Adrenal gland (tissue), 12 donors: ENCODE data around the gene GLRA3. TPM values are rescaled to one million over a fixed set of nuclear protein-coding genes. Genes with fewer than 3 reads are reported as not detected.
A peak's percentile ranks its signal among the peaks of the same experiment; 100 is the strongest.

Experiments used
- DNase-seq, 7 donors: peaks; one replicate each; pipeline ENCODE4 v3.0.0-alpha.2; 2019 to 2020
- H3K27ac ChIP-seq, 5 donors: fragments of 200-600 bp; sonication (generic) in 4 of 5; 1 replicate in 3 of 5; 2 replicates in 2 of 5; pipeline versions ENCODE4 v1.5.1 to v1.8.0; 2016 to 2020; ENCODE audit warnings: mild to moderate bottlenecking in 1 of 5
- H3K27me3 ChIP-seq: fragments of 200-600 bp; 2 replicates; pipeline ENCODE4 v1.8.0; 2021
- H3K36me3 ChIP-seq, 2 donors: fragments of 200-600 bp; replicated peaks in 1 of 2; 1 replicate in 1 of 2; 2 replicates in 1 of 2; pipeline versions ENCODE4 v1.5.1 to v1.8.0; 2018 to 2022
- H3K4me1 ChIP-seq, 2 donors: fragments of 200-600 bp; replicated peaks in 1 of 2; 1 replicate in 1 of 2; 2 replicates in 1 of 2; pipeline versions ENCODE4 v1.5.1 to v1.8.0; 2018 to 2021
- H3K4me3 ChIP-seq, 4 donors: fragments of 200-600 bp; sonication (generic) in 3 of 4; one replicate each; pipeline ENCODE4 v1.5.1; 2016 to 2018
- H3K9me3 ChIP-seq, 3 donors: fragments of 200-600 bp; sonication (generic) in 1 of 3; replicated peaks in 1 of 3; 1 replicate in 2 of 3; 2 replicates in 1 of 3; pipeline versions ENCODE4 v1.5.1 to v1.8.0; 2016 to 2021
- POLR2A ChIP-seq, 2 donors: fragments of 450-650 bp; IDR thresholded peaks; one replicate each; pipeline ENCODE4 v1.6.1; 2017; ENCODE audit warnings: antibody characterized with exemption in 2 of 2, mild to moderate bottlenecking in 2 of 2, moderate library complexity in 1 of 2
- WGBS, 4 donors: extraction: QIAGEN DNeasy Blood & Tissue Kit in 2 of 4; methylation state at CpG; one replicate each; pipeline versions ENCODE4 v1.1.5 to v1.1.7; 2013 to 2017; 5-methylcytosine and 5-hydroxymethylcytosine counted together
- intact Hi-C, 2 donors: fragments of 100-400 bp; cut with DNase I; formaldehyde crosslinking; loops; one replicate each; pipeline versions ENCODE4 v1.14.1 to v1.15.0; 2022 to 2023
- polyA plus RNA-seq, 3 donors: library from polyadenylated mRNA; stranded (reverse); fragments of 200-250 nt in 2 of 3; fragments of 350-450 nt in 1 of 3; fragmentation: Illumina TruSeq in 1 of 3; extraction: RNeasy Lipid Tissue Mini Kit (QIAGEN cat#74804) in 1 of 3; gene quantifications; one replicate each; pipeline ENCODE4 v1.2.3, GENCODE V29; 2013 to 2014
- total RNA-seq, 9 donors: library from RNA; depleted of rRNA in 4 of 9; stranded (reverse); fragments of >200 nt in 4 of 9; fragments of 120-200 nt in 1 of 9; fragmentation: NEBNext Ultra II Directional in 1 of 9; extraction: Animal tissue kit (Norgen Biotek cat#: 25700) in 1 of 9; gene quantifications; one replicate each; pipeline versions ENCODE4 v1.1.0 to v1.2.4, GENCODE V29; 2013 to 2023
- TF ChIP-seq, protein P1 (sequence below), 6 experiments: fragments of 450-650 bp in 4 of 6; fragments of 200-600 bp in 2 of 6; sonication (generic) in 1 of 6; IDR thresholded peaks; 1 replicate in 5 of 6; 2 replicates in 1 of 6; pipeline versions ENCODE4 v1.5.1 to v1.8.0; 2016 to 2021; ENCODE audit warnings: antibody characterized with exemption in 6 of 6, mild to moderate bottlenecking in 2 of 6, moderate library complexity in 1 of 6
- donor health status: healthy with polysubstance abuse.
- donor health status: Bipolar disorder and iron deficiency.
- donor health status: DM: yes; HTN: yes; CAD: no.
- donor health status: DM: no; HTN: no; CAD: no.
- donor health status: DM: no; HTN: no; CAD: no.
- donor health status: DM: yes; HTN: yes; CAD: no.

Gene GLRA3
- total and polyA plus RNA-seq, 12 donors = 0.03 to 2.2 (median 0.24) TPM; not detected in 3

DNA sequence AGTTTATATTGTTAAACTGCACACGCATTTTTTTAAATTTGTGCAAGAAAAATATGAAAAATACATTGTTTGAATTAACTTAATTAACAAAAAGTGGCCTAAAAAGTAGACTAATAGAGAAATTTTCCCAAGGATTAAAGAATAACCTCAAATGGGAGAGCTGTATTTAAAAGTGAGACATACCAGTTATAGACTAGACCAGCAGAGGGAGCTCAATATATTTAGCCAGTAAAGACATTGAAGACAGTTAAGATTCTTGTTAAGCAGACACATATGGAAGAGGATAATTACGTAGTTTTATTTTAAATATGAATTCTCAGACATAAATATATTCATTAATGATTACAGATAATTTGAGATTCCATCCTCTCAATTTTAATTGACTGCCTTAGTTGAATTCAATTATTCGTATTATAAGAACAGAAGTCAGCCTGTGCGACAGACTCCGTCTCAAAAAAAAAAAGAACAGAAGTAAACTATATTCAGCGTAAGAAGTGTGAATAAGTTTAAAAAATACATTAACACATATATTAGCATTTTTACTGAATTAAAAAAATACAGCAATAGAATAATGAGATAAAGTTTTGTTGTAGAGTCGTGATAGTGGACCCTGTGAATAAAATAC, 64.8 kb downstream of the GLRA3 start:
- intact Hi-C loops = loop anchor here in 1 of 2 donors (10.0 kb wide), 1 partner anchor 771 kb away; no protein-coding TSS in a partner anchor
- Histone ChIP-seq H3K4me3 (no peak overlapping the region), H3K9me3 (no peaks in the 10 kb centered on the region), H3K4me1 (no peaks in the 10 kb centered on the region), H3K36me3 (no peaks in the 10 kb centered on the region), H3K27ac (no peak overlapping the region), H3K27me3 (no peaks in the 10 kb centered on the region)
- 45 to 62% (median 53%) methylated on average over 7 of the region's 7 CpGs for WGBS, 4 donors
- DNase-seq = no peak
- no peak for TF ChIP-seq POLR2A (IDR thresholded peaks at IDR 0.05)
- TF ChIP-seq, protein P1, sequence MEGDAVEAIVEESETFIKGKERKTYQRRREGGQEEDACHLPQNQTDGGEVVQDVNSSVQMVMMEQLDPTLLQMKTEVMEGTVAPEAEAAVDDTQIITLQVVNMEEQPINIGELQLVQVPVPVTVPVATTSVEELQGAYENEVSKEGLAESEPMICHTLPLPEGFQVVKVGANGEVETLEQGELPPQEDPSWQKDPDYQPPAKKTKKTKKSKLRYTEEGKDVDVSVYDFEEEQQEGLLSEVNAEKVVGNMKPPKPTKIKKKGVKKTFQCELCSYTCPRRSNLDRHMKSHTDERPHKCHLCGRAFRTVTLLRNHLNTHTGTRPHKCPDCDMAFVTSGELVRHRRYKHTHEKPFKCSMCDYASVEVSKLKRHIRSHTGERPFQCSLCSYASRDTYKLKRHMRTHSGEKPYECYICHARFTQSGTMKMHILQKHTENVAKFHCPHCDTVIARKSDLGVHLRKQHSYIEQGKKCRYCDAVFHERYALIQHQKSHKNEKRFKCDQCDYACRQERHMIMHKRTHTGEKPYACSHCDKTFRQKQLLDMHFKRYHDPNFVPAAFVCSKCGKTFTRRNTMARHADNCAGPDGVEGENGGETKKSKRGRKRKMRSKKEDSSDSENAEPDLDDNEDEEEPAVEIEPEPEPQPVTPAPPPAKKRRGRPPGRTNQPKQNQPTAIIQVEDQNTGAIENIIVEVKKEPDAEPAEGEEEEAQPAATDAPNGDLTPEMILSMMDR (IDR thresholded peaks at IDR 0.05) = peak; percentile 34 to 65 (median 44)

DNA sequence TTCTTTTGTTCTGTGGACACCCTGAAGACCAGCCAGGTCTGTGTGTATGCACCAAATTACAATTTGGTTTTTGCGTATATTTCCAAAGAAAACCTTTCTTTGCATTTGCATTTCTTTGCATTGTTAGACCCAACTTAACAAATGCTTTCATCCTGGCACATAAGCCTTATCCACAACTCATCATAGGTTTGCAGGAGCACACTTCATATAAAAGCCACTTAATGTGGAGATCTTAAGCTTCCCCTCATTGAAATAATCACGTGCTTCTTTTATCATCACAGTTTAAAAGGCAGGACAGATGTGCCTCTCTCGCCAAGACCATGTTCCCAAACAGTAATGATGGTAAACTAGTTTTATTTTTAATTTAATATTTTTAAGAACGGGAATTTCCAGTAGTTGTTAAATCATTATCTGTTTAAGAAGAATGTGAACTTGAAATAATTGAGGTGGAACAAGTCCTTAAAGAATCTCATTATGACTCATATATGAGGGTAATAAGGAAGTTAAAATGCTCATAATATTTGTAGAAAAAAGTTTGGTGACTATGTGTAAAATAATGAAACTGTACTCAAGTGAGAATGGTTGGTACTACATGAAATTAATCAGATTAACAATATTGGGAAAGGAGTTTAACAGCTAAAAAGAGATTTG, 65.5 kb downstream of the GLRA3 start:
- H3K36me3 ChIP-seq = no peaks in the 10 kb centered on the region
- no peaks in the 10 kb centered on the region for H3K27me3 ChIP-seq
- TF ChIP-seq POLR2A (IDR thresholded peaks at IDR 0.05) = no peak
- TF ChIP-seq, protein P1 (IDR thresholded peaks at IDR 0.05) = no peak
- intact Hi-C loops = loop anchor here in 1 of 2 donors (10.0 kb wide), 1 partner anchor 771 kb away; no protein-coding TSS in a partner anchor
- no peaks in the 10 kb centered on the region for H3K9me3 ChIP-seq
- 53 to 70% (median 58%) methylated on average over 4 of the region's 4 CpGs for whole genome bisulfite sequencing, 4 donors
- no peak overlapping the region for H3K4me3 ChIP-seq
- H3K27ac ChIP-seq = no peak overlapping the region
- no peak for DNase-seq
- no peaks in the 10 kb centered on the region for H3K4me1 ChIP-seq

DNA sequence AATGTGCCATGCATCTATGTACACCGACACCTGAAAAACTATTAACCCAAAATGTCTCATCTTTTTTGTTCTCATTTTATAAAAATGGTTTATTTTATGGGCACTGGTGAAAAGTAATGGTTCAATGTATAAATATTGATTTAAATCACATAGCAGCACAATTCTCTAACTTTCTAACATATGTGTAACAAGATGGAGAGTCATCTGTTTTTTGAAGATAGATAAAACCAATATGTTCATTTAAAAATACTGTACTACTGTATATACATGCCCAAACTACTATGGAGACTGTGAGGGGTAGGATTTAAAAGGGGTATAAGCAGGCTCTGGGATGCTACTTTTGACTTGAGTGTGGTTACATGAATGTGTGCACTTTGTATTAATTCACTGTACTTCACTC, 67.6 kb downstream of the GLRA3 start:
- Histone ChIP-seq H3K27me3 (no peaks in the 10 kb centered on the region), H3K9me3 (no peaks in the 10 kb centered on the region), H3K4me3 (no peak overlapping the region), H3K4me1 (no peaks in the 10 kb centered on the region), H3K27ac (no peak overlapping the region), H3K36me3 (no peaks in the 10 kb centered on the region)
- no peak for TF ChIP-seq POLR2A (IDR thresholded peaks at IDR 0.05)
- TF ChIP-seq, protein P1 (IDR thresholded peaks at IDR 0.05) = no peak
- 76 to 92% (median 82%) methylated on average over 1 of the region's 1 CpG for WGBS, 4 donors
- DNase-seq = no peak
- intact Hi-C loops = loop anchor here in 1 of 2 donors (10.0 kb wide), 1 partner anchor 773 kb away; no protein-coding TSS in a partner anchor

DNA sequence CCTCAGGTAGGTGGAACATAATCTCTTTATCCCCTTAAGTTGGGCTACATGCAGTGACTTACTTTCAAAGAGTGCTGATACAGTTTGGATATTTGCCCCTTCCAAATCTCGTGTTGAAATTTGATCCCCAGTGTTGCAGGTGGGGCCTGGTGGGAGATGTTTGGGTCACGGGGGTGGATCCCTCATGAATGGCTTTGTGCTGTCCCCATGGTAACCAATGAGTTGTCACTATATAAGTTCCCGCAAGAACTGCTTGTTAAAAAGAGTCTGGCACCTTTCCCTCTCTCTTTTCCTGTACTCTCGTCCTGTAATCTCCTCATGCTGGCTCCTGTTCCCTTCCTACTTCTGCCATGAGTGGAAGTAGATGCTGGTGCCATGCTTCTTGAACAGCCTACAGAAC, 71.3 kb downstream of the GLRA3 start:
- WGBS, 4 donors = 37 to 53% (median 47%) methylated on average over 4 of the region's 4 CpGs
- TF ChIP-seq, protein P1 (IDR thresholded peaks at IDR 0.05) = no peak
- TF ChIP-seq POLR2A (IDR thresholded peaks at IDR 0.05) = no peak
- no peak overlapping the region for H3K27ac ChIP-seq
- no peaks in the 10 kb centered on the region for H3K9me3 ChIP-seq
- H3K4me1 ChIP-seq = no peaks in the 10 kb centered on the region
- H3K27me3 ChIP-seq = no peaks in the 10 kb centered on the region
- no peaks in the 10 kb centered on the region for H3K36me3 ChIP-seq
- DNase-seq = no peak
- H3K4me3 ChIP-seq = no peak overlapping the region
- intact Hi-C loops = no loop called here
